Measurements from ENCODE around the gene CASZ1. TPM values are rescaled to one million over a fixed set of nuclear protein-coding genes. Genes with fewer than 3 reads are reported as not detected.

The CASZ1 gene
- total RNA-seq, 1 experiment from 2014 or later, result 15.2 TPM

DNA sequence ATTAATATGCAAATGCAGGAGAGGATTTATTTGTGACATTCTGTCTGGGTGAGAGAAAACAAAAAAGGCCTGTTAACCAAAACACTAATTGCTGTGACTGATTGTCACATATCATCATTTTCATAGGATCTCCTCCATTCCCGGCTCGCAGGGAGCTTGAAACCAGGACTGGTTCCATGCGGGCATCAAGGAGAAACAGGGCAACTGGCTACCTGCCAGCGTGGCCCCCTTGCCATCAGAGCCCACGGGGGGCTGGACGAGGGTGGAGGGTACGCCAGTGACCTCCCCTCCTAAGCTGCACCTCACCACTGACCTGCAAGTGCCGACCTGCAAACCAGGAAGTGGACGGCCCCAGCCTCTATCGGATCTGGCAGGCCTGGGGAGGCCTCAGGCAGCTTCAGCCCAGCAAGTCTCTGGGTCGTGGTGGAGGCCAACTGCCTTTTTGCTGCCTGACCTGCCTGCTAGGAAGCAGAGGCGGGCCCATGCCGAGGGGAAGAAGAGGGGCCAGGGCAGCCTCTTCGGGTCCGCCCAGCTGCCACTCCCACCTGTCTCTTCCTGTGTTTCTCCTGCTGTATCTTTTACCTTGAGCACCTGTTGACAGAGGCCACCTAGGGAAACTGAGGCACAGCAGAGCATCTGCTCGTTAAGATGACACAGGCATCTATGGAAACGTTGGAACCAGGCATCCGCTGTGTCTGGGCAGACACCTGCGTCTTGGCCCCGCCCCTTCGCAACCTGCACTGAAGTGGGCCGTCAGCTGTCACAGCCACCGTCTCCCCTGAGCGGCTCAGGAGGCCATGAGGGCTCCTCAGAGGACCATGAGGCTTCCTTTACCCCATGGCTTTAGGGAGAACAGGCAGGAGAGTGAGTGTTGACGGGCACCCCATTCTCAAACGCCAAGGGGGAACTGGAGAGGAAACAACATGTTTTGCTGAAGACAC lies 74.8 kb downstream of the CASZ1 start:
- peaks cover 14% of the 10 kb centered on the region for H3K4me1 ChIP-seq (replicated peaks; ENCODE audit: insufficient read depth)
- CTCF ChIA-PET, result no interaction called here
- intact Hi-C loops (cut with micrococcal nuclease; ENCODE audit: unreplicated experiment), result no loop called here

GRCh38 chr1:10720635-10721034 lies 75.8 kb downstream of the CASZ1 start:
- intact Hi-C loops (cut with micrococcal nuclease; ENCODE audit: unreplicated experiment), result no loop called here
- no peak overlapping the region for H2AFZ ChIP-seq
- H3K9me2 ChIP-seq (ENCODE audit: insufficient read depth), result no peaks in the 10 kb centered on the region
- H3K4me2 ChIP-seq, result no peak overlapping the region
- H3K4me1 ChIP-seq (replicated peaks; ENCODE audit: insufficient read depth), result peaks cover 14% of the 10 kb centered on the region
- DNase-seq, result no peak
- BruUV-seq (replicated peaks), result no TSS peak
- no peaks in the 10 kb centered on the region for H3K9me3 ChIP-seq (ENCODE audit: insufficient read depth, low read depth)
- ChIA-PET CTCF (no interaction called here), POLR2A (ENCODE audit: unreplicated experiment) (no interaction called here)
- no peak overlapping the region for H3K27ac ChIP-seq
- no peak overlapping the region for H3K4me3 ChIP-seq
- no peaks in the 10 kb centered on the region for H4K20me1 ChIP-seq (ENCODE audit: insufficient read depth)
- no peaks in the 10 kb centered on the region for H3K27me3 ChIP-seq (ENCODE audit: insufficient read depth, low read depth)
- no peaks in the 10 kb centered on the region for H3K36me3 ChIP-seq (ENCODE audit: low read depth)
- no peaks in the 10 kb centered on the region for H3F3A ChIP-seq (ENCODE audit: insufficient read depth, low read depth)
- TF ChIP-seq EZH2 (IDR thresholded peaks at IDR 0.05; ENCODE audit: low read depth), result no peak
- TF ChIP-seq, protein P1, sequence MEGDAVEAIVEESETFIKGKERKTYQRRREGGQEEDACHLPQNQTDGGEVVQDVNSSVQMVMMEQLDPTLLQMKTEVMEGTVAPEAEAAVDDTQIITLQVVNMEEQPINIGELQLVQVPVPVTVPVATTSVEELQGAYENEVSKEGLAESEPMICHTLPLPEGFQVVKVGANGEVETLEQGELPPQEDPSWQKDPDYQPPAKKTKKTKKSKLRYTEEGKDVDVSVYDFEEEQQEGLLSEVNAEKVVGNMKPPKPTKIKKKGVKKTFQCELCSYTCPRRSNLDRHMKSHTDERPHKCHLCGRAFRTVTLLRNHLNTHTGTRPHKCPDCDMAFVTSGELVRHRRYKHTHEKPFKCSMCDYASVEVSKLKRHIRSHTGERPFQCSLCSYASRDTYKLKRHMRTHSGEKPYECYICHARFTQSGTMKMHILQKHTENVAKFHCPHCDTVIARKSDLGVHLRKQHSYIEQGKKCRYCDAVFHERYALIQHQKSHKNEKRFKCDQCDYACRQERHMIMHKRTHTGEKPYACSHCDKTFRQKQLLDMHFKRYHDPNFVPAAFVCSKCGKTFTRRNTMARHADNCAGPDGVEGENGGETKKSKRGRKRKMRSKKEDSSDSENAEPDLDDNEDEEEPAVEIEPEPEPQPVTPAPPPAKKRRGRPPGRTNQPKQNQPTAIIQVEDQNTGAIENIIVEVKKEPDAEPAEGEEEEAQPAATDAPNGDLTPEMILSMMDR (conservative IDR thresholded peaks at IDR 0.05), result no peak
- H3K79me2 ChIP-seq (ENCODE audit: low read depth), result no peaks in the 10 kb centered on the region

More for the DNA sequence above, 74.8 kb downstream of the CASZ1 start:
- Histone ChIP-seq H3K4me2 (no peak overlapping the region), H4K20me1 (ENCODE audit: insufficient read depth) (no peaks in the 10 kb centered on the region), H3K27me3 (ENCODE audit: insufficient read depth, low read depth) (no peaks in the 10 kb centered on the region), H3K9me3 (ENCODE audit: insufficient read depth, low read depth) (no peaks in the 10 kb centered on the region), H3K9me2 (ENCODE audit: insufficient read depth) (no peaks in the 10 kb centered on the region), H3K79me2 (ENCODE audit: low read depth) (no peaks in the 10 kb centered on the region), H3K27ac (no peak overlapping the region), H2AFZ (no peak overlapping the region), H3F3A (ENCODE audit: insufficient read depth, low read depth) (no peaks in the 10 kb centered on the region), H3K36me3 (ENCODE audit: low read depth) (no peaks in the 10 kb centered on the region), H3K4me3 (no peak overlapping the region)
- POLR2A ChIA-PET (ENCODE audit: unreplicated experiment), result interaction anchor here (0.5 kb wide), 1 partner anchor 9 kb away, joined by 4 read pairs; no protein-coding TSS in a partner anchor
- TF ChIP-seq, protein P1 (conservative IDR thresholded peaks at IDR 0.05), result no peak
- no peak for TF ChIP-seq EZH2 (IDR thresholded peaks at IDR 0.05; ENCODE audit: low read depth)
- no peak for DNase-seq
- BruUV-seq (replicated peaks), result no TSS peak

DNA sequence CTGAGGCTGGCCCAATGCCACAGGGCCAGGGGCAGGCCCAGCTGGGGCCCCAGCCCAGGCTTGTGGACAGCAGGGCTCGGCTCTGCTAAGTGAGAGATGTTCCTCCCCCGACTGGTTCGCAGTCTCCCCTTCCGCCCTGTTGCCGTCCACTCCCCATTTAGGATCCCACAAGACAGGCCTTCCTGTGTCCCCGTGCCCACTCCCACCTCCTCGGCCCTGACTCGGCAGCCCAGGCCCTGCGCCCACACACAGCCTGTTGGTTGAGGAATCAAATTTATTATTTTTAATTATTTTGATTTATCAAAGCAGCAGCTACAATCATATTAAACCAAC lies 78.4 kb downstream of the CASZ1 start:
- no peak for TF ChIP-seq EZH2 (IDR thresholded peaks at IDR 0.05; ENCODE audit: low read depth)
- TF ChIP-seq, protein P1 (conservative IDR thresholded peaks at IDR 0.05), result no peak
- ChIA-PET POLR2A (ENCODE audit: unreplicated experiment) (no interaction called here), CTCF (no interaction called here)
- Histone ChIP-seq H3K79me2 (ENCODE audit: low read depth) (no peaks in the 10 kb centered on the region), H3K36me3 (ENCODE audit: low read depth) (no peaks in the 10 kb centered on the region), H3K27me3 (ENCODE audit: insufficient read depth, low read depth) (no peaks in the 10 kb centered on the region), H3K9me3 (ENCODE audit: insufficient read depth, low read depth) (no peaks in the 10 kb centered on the region), H3K9me2 (ENCODE audit: insufficient read depth) (no peaks in the 10 kb centered on the region), H3K4me1 (replicated peaks; ENCODE audit: insufficient read depth) (no peaks in the 10 kb centered on the region), H3K27ac (no peak overlapping the region), H3F3A (ENCODE audit: insufficient read depth, low read depth) (no peaks in the 10 kb centered on the region), H2AFZ (no peak overlapping the region), H4K20me1 (ENCODE audit: insufficient read depth) (no peaks in the 10 kb centered on the region), H3K4me2 (no peak overlapping the region), H3K4me3 (no peak overlapping the region)
- no peak for DNase-seq
- BruUV-seq (replicated peaks), result no TSS peak
- intact Hi-C loops (cut with micrococcal nuclease; ENCODE audit: unreplicated experiment), result no loop called here

Measured in PC-9 (cell line).